Hematopoietic multipotent progenitor cell treated with erythropoietin and hydrocortisone succinate and interleukin-3 and kit ligand, for 6 days (in vitro differentiated cells): Measurements from ENCODE around the gene COL25A1.
"Not testable (repeated sequence)": the region's sequence is repeated elsewhere in the genome, so short reads cannot be mapped to it uniquely, and the experiment has no call there.

ENCODE experiments used
- DNase-seq: peaks from one replicate; pipeline ENCODE4 v3.0.0-alpha.2; 2015

COL25A1 gene

GRCh38 chr4:109005523-109005922 is 296.9 kb downstream of the COL25A1 start:
- no peak for DNase-seq

DNA sequence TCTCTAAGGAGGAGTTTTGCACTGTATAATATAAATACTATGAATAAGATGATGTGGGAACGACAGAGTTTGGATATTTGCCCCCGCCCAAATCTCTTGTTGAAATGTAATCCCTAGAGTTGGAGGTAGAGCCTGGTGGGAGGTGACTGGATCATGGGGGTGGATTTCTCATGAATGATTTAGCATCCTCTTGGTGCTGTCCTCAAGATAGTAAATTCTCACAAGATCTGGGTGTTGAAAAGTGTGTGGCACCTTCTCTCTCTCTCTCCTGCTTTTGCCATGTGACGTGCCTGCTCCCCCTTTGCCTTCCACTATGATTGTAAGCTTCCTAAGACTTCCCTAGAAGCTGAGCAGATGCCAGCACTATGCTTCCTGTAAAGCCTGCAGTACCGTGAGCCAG is 298.0 kb downstream of the COL25A1 start:
- DNase-seq = no peak

DNA sequence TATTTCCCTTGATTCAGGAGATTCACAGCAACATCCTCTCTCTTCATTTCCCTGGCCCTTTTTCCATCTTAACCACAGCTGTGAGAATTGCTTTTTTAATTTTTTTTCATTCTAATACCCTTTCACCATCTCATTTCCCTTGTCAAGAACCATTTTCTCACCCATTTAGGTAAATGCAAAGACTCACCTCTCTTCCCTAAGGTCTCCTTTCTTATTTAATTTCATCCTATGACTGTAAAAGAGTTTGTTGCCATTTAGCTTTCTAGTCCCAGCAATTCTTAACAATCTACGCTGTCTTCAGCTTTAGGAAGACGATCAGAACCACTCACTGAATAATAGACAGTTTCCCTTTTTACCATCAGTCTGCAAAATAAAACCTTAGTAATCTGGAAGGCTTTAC is 298.5 kb downstream of the COL25A1 start:
- DNase-seq = no peak

DNA sequence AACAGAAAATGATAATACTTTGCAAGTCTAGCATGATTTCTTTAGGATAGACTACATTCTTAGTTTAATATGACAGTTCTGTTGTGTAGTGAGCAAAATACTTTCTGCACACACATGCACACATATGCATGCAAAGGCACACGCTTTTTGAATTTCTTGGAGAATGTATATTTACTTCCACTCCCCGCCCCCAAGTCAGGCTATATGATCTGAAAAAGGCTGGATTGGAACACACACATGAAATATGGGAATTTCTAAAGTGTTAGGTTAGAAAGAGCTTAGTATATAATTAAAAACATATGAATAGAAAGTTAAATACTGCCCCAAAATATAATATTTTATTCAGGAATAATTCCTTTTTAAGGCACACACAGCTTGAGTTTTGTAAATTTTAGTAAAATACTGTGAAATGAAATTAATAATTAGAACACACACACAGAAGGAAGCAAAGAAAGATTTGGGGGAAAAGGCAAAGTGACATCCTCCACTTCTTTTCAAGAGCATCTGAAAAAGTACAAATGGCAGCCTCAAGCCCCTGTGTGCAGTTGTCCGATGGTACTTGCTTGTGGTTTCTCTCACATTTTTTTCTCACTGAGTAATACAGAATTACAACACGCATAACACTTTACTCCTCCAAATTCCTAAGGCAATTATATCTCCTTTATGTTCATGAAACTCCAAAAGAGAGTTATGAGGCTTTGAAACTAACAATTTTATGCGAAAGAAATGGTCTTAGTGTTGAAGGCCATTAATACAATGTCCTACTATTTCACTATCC is 310.7 kb downstream of the COL25A1 start:
- DNase-seq = no peak

GRCh38 chr4:108988464-108989195 is 313.8 kb downstream of the COL25A1 start:
- DNase-seq = no peak

- DNase-seq = not testable (repeated sequence)
Observed at GRCh38 chr4:108984495-108984894, 318.0 kb downstream of the COL25A1 start.

GRCh38 chr4:108982402-108983185 is 319.9 kb downstream of the COL25A1 start:
- DNase-seq = no peak

DNA sequence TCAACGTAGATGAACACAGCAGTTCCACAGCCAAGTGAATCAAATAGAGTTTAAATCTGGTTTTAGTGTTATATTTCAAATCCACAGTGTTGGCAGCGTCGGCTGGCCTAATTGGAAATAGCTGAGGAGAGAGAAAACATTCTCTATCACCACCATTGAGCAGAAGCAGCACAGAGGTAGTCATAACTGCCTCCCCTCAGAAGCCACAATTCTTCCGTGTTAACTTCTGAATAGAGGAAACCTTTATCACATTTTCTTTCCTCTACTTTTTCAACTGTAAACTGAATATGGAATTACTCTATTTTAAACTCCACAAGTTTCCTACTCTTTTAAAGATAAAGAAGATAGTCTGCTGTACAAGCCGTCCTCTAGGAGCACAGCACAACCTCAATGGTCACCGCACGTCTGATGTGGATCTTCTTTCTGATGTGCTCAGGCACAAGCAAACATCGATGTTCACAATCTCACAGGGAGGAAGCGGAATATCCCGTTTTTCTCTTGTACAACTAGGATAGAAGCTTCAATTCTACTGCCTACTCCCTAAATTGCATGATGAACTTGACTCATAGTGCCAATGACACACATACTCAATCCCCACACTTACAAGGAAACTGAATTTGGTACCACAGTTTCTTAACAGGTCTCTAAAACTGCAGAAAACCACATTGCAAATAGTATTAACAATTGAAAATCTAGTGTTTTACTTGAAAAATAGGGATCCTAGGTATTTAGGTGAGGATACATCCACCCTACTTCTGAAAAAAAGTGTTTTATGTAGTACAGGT is 321.8 kb downstream of the COL25A1 start:
- peak; percentile 7 for DNase-seq

- peak; percentile 40 for DNase-seq
Observed at GRCh38 chr4:108979759-108980158, 322.7 kb downstream of the COL25A1 start.

DNA sequence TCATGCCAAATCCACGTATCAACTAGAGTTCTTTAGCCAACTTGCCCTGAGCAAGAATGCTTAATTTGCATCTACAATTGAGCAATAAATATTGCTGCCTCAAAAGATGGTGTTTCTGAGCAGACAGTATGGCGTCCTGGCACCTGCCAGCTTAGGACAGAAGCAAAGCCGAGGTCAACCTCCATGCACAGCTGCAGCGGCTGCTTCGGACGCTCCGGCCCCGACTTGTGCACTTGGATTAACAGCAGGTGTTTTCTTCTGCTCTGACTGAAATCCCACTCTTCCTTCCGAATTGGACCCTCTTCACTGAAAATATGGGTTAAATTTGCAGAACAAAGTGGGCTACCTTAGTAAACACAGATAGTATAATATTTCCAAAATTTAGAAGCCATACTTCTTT is 324.4 kb downstream of the COL25A1 start:
- DNase-seq = no peak

DNA sequence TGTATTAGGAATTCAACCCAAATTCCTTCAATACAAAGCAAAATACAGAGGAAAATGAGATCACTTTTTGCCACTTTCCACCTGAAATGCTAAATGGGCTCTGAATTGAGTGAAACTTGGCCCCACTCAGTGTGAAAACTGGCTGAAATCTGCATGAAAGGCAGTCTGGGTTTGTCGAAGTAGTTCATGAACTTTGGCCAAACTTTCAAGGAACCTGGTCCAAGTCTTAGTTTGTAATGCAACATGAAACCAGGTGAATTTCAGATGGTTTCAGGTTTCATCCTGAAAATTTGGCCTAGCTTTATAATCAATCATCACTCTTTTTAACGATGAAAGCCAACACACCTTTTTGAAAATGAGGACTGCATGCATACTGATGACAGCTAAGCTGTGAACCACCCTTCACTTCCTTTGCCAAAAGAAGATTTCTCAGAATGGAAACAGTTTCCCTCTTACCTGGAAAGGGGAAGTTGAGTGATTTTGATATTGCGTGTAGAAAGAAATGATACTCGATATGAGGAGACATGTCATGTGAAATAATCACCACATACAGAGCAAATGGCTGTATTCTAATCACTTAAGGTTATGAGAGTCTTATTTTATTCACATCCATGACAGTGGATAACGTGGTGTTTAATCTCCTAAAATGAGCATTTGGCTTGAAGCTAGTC is 329.7 kb downstream of the COL25A1 start:
- DNase-seq = peak; percentile 60

DNA sequence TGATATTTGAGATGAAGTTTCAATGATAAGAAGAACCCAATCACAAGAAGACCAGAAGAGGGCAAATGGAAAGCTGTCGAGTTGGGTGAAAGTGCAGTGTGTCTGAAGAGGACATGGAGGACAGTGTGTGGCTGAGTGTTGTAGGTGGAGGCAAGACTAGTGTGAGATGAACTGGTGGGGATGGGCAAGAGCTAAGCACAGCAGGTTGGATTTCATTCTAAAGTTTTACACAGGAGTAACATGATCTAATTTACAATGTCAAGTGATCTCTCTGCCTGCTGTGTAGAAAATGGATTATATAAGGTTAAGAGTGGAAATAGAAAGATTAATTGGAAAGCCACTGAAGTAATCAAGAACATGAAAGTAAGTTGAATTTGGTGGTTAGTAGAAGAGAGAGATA is 331.0 kb downstream of the COL25A1 start:
- DNase-seq = no peak

DNA sequence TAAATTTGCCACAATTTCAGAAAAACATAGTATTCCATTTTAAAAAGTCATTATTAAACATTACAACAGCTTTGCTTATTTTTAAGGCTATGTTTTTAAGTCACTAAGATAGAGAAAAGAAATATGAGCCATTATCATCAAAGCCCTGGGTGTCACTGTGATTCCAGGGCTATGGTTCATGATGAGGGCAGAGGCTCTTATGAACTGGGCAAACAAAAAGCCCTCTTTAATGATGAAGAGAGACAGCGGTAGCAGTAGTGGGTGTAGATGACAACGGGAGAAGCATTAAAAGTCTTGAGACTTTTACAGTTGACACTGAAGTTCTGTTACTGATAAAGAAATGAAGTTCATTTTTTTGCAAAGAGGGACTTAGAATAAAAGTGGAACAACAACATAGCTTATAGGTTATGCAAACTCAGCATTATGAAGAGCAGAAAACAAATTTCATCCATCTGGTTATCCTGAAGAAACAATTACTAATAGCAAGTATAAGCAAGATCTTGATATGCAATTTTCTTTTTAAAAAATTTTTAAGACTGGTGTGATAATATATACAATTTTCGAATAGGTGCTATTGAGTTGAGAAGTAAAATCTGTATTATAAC is 336.9 kb downstream of the COL25A1 start:
- no peak for DNase-seq

DNA sequence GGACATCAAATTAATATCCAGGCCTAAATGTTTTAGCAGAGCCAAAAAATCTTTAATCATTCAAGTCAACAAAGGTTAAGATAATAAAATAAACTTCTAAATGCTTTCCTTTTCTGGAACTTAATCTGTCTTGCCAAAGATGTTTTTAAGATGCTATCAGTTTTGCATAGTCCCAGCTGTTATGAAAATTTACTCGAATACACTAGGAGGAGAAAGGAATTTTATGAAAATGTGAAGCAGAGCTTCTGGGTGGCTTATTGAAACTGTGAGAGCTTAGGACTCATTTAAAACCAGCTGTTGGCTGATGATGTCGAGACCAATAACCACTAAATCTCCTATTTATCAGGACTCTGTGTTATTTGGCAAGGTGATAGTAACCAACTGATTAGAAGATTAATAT is 337.4 kb downstream of the COL25A1 start:
- no peak for DNase-seq

GRCh38 chr4:108963910-108964309 is 338.5 kb downstream of the COL25A1 start:
- no peak for DNase-seq

GRCh38 chr4:108959491-108959890 is 343.0 kb downstream of the COL25A1 start:
- no peak for DNase-seq

- peak; percentile 14 for DNase-seq
Observed at GRCh38 chr4:108954880-108955279, 347.6 kb downstream of the COL25A1 start.

GRCh38 chr4:108953941-108954340 is 348.5 kb downstream of the COL25A1 start:
- no peak for DNase-seq

- no peak for DNase-seq
Observed at GRCh38 chr4:108950158-108950915, 352.1 kb downstream of the COL25A1 start.

DNA sequence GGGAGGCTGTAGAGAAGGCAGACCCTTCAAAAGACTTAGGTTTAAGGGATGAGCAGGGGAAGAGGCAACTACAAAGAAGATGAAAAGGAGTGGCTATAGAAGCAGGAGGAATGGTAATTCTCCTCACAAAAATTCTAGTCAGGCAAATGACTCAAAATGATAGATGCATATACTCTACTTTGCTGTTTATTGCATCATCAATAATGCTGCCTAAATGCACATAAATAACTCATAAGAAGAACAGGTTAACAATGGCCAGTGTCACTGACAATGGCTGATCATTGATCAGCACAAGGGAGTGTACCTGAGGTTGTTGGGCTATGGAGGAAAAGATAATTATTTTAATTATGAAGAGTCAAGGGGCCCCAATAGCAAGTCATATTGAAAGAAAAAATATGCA is 354.9 kb downstream of the COL25A1 start:
- DNase-seq = no peak

DNA sequence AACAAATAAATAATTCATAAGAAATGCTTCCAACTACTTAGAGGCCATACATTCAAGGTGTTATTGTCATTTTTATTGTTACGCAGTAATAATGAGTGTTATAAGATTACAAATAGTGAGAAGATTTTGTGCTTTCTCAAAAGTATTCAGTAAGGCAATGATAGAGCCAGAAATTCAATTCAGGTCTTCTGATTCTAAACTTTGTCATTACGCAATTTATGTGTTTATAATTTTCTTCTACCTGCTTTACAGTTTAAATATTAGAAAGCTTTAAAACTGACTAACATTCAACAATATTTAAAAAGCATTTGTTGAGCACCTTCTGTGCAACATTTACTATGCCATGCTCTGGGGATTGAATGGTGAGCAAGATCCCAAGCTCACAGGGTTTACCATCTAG is 356.2 kb downstream of the COL25A1 start:
- DNase-seq = no peak
